Mucosa of stomach (tissue), 1 donor: ENCODE measurements around the gene RWDD1.
"Not testable (repeated sequence)": the region's sequence is repeated elsewhere in the genome, so short reads cannot be mapped to it uniquely, and the experiment has no call there.

Experiments
- H3K27me3 ChIP-seq: one replicate; pipeline ENCODE4 v1.7.0; 2013; ENCODE audit warnings: mild to moderate bottlenecking, low read length; ENCODE audit not compliant: control insufficient read depth, insufficient read depth
- H3K36me3 ChIP-seq: one replicate; pipeline ENCODE4 v1.7.0; 2013; ENCODE audit warnings: low read length; ENCODE audit not compliant: control insufficient read depth, insufficient read depth
- H3K4me1 ChIP-seq: one replicate; pipeline ENCODE4 v1.7.0; 2013; ENCODE audit warnings: mild to moderate bottlenecking, low read length; ENCODE audit not compliant: control insufficient read depth, insufficient read depth
- H3K4me3 ChIP-seq: one replicate; pipeline ENCODE4 v1.7.0; 2013; ENCODE audit warnings: low read length
- H3K9ac ChIP-seq: one replicate; pipeline ENCODE4 v1.7.0; 2013; ENCODE audit warnings: mild to moderate bottlenecking, low read length, moderate library complexity
- H3K9me3 ChIP-seq: one replicate; pipeline ENCODE4 v1.7.0; 2013; ENCODE audit warnings: mild to moderate bottlenecking, low read length, moderate library complexity; ENCODE audit not compliant: control insufficient read depth
- donor health status: Pancreatic carcinoma.

RWDD1 gene

GRCh38 chr6:116580198-116580597, 8.9 kb downstream of the RWDD1 start:
- Histone ChIP-seq H3K36me3 (peaks cover 7% of the 10 kb centered on the region), H3K9ac (no peak overlapping the region), H3K4me3 (no peak overlapping the region), H3K27me3 (no peaks in the 10 kb centered on the region), H3K9me3 (no peaks in the 10 kb centered on the region), H3K4me1 (no peaks in the 10 kb centered on the region)

- no peak overlapping the region for H3K4me3 ChIP-seq
- H3K9ac ChIP-seq = no peak overlapping the region
- no peaks in the 10 kb centered on the region for H3K9me3 ChIP-seq
- peaks cover 7% of the 10 kb centered on the region for H3K36me3 ChIP-seq
- H3K4me1 ChIP-seq = no peaks in the 10 kb centered on the region
- H3K27me3 ChIP-seq = no peaks in the 10 kb centered on the region
These were observed 15.0 kb downstream of the RWDD1 start for GRCh38 chr6:116586276-116586675.

- peaks cover 7% of the 10 kb centered on the region for H3K36me3 ChIP-seq
- no peak overlapping the region for H3K9ac ChIP-seq
- H3K9me3 ChIP-seq = no peaks in the 10 kb centered on the region
These were observed 15.4 kb downstream of the RWDD1 start for GRCh38 chr6:116586738-116587137.

GRCh38 chr6:116595247-116595646, 23.9 kb downstream of the RWDD1 start:
- H3K9ac ChIP-seq = no peak overlapping the region
- H3K36me3 ChIP-seq = no peaks in the 10 kb centered on the region
- H3K4me1 ChIP-seq = no peaks in the 10 kb centered on the region
- H3K4me3 ChIP-seq = no peak overlapping the region
- H3K27me3 ChIP-seq = no peaks in the 10 kb centered on the region
- no peaks in the 10 kb centered on the region for H3K9me3 ChIP-seq

More at GRCh38 chr6:116586738-116587137, 15.4 kb downstream of the RWDD1 start:
- no peaks in the 10 kb centered on the region for H3K4me1 ChIP-seq
- H3K4me3 ChIP-seq = no peak overlapping the region
- H3K27me3 ChIP-seq = no peaks in the 10 kb centered on the region

- Histone ChIP-seq H3K27me3 (no peaks in the 10 kb centered on the region), H3K9me3 (no peaks in the 10 kb centered on the region), H3K4me3 (no peak overlapping the region), H3K4me1 (no peaks in the 10 kb centered on the region), H3K9ac (no peak overlapping the region), H3K36me3 (no peaks in the 10 kb centered on the region)
These were observed 25.5 kb downstream of the RWDD1 start for GRCh38 chr6:116596815-116597214.

GRCh38 chr6:116603916-116604315, 32.6 kb downstream of the RWDD1 start:
- not testable (repeated sequence) for H3K4me1 ChIP-seq, H3K9ac ChIP-seq, H3K4me3 ChIP-seq, H3K36me3 ChIP-seq, H3K27me3 ChIP-seq, H3K9me3 ChIP-seq

GRCh38 chr6:116604868-116605267, 33.6 kb downstream of the RWDD1 start:
- H3K4me1 ChIP-seq, H3K4me3 ChIP-seq, H3K27me3 ChIP-seq, H3K9me3 ChIP-seq, H3K36me3 ChIP-seq, H3K9ac ChIP-seq: not testable (repeated sequence)

- no peak overlapping the region for H3K9ac ChIP-seq
- peaks cover 5% of the 10 kb centered on the region for H3K4me1 ChIP-seq
- no peaks in the 10 kb centered on the region for H3K27me3 ChIP-seq
- H3K4me3 ChIP-seq = no peak overlapping the region
- H3K36me3 ChIP-seq = no peaks in the 10 kb centered on the region
- H3K9me3 ChIP-seq = no peaks in the 10 kb centered on the region
These were observed 34.6 kb downstream of the RWDD1 start for GRCh38 chr6:116605935-116606334.

- H3K9me3 ChIP-seq = no peaks in the 10 kb centered on the region
- no peaks in the 10 kb centered on the region for H3K36me3 ChIP-seq
- no peak overlapping the region for H3K9ac ChIP-seq
- H3K4me1 ChIP-seq = peaks cover 9% of the 10 kb centered on the region
- no peaks in the 10 kb centered on the region for H3K27me3 ChIP-seq
- H3K4me3 ChIP-seq = no peak overlapping the region
These were observed 39.8 kb downstream of the RWDD1 start for GRCh38 chr6:116611056-116611455.

GRCh38 chr6:116615937-116616736, 44.8 kb downstream of the RWDD1 start, which contains the start of gene RSPH4A:
TSS of gene RSPH4A (plus strand) at chr6:116616479. CDS start at chr6:116616624, 145 bp downstream.
- H3K9ac ChIP-seq = peak within 1 kb of the TSS; percentile 26
- no peaks in the 10 kb centered on the region for H3K9me3 ChIP-seq
- peaks cover 4% of the 10 kb centered on the region for H3K27me3 ChIP-seq
- H3K4me3 ChIP-seq = peak within 1 kb of the TSS; percentile 21
- no peaks in the 10 kb centered on the region for H3K36me3 ChIP-seq
- peaks cover 5% of the 10 kb centered on the region for H3K4me1 ChIP-seq

- H3K27me3 ChIP-seq = peaks cover 4% of the 10 kb centered on the region
- peak overlapping the region; percentile 26 for H3K9ac ChIP-seq
- H3K4me1 ChIP-seq = peaks cover 5% of the 10 kb centered on the region
- H3K4me3 ChIP-seq = no peak overlapping the region
- no peaks in the 10 kb centered on the region for H3K9me3 ChIP-seq
- no peaks in the 10 kb centered on the region for H3K36me3 ChIP-seq
These were observed 45.4 kb downstream of the RWDD1 start for GRCh38 chr6:116616737-116617053.

- no peaks in the 10 kb centered on the region for H3K9me3 ChIP-seq
- no peak overlapping the region for H3K9ac ChIP-seq
- H3K36me3 ChIP-seq = no peaks in the 10 kb centered on the region
- H3K4me1 ChIP-seq = no peaks in the 10 kb centered on the region
- H3K4me3 ChIP-seq = no peak overlapping the region
- H3K27me3 ChIP-seq = no peaks in the 10 kb centered on the region
These were observed 52.9 kb downstream of the RWDD1 start for GRCh38 chr6:116624036-116624805.
